ENCODE measurements around the gene UBE2L5. TPM values are rescaled to one million over a fixed set of nuclear protein-coding genes. Genes with fewer than 3 reads are reported as not detected.
A peak's percentile ranks its signal among the peaks of the same experiment; 100 is the strongest.

Gene UBE2L5
- total and polyA plus RNA-seq, 2 donors (not counting 1 experiment from before 2014, with no cell fraction given) = 0.20 TPM; not detected in 1

DNA sequence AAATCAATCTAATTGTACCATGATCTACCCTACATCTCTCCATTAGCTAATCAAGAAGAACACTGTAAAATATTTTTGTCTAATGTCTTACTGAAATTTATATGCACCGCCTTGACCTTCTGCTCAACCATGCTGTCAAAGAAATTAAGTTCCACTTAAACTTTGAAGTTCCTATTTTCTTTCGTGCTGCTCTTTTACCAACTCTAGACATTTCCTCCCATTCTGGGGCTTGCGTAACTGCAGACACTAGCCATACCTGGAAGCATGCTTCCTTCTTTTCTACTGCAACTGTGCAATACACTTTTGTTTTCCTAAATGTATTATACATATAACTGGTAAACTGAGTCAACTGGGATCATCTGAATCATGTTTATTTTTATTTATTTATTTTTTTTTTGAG, 8.5 kb upstream of the UBE2L5 start:
- no peak overlapping the region for H3K4me3 ChIP-seq (replicated peaks in 1 of 4; ENCODE audit: control extremely low read depth in 1 of 4, insufficient read depth in 1 of 4, low read depth in 3 of 4, low read length in 4 of 4)
- no peak overlapping the region for H2AFZ ChIP-seq (ENCODE audit: low read length)
- H3K27me3 ChIP-seq (ENCODE audit: control insufficient read depth, insufficient read depth, low read length) = no peaks in the 10 kb centered on the region
- TF ChIP-seq EZH2 (IDR thresholded peaks at IDR 0.05; ENCODE audit: low read length, missing control alignments) = no peak
- TF ChIP-seq, protein P1, sequence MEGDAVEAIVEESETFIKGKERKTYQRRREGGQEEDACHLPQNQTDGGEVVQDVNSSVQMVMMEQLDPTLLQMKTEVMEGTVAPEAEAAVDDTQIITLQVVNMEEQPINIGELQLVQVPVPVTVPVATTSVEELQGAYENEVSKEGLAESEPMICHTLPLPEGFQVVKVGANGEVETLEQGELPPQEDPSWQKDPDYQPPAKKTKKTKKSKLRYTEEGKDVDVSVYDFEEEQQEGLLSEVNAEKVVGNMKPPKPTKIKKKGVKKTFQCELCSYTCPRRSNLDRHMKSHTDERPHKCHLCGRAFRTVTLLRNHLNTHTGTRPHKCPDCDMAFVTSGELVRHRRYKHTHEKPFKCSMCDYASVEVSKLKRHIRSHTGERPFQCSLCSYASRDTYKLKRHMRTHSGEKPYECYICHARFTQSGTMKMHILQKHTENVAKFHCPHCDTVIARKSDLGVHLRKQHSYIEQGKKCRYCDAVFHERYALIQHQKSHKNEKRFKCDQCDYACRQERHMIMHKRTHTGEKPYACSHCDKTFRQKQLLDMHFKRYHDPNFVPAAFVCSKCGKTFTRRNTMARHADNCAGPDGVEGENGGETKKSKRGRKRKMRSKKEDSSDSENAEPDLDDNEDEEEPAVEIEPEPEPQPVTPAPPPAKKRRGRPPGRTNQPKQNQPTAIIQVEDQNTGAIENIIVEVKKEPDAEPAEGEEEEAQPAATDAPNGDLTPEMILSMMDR (conservative IDR thresholded peaks at IDR 0.05 in 1 of 2, IDR thresholded peaks at IDR 0.05 in 1 of 2; ENCODE audit: low read depth in 1 of 2, low read length in 2 of 2) = no peak
- H4K20me1 ChIP-seq (ENCODE audit: control insufficient read depth, extremely low read depth, insufficient read depth, low read length) = no peaks in the 10 kb centered on the region
- H3K36me3 ChIP-seq (ENCODE audit: control insufficient read depth, insufficient read depth, low read length) = no peaks in the 10 kb centered on the region
- H3K27ac ChIP-seq (ENCODE audit: insufficient read depth, low read length) = no peak overlapping the region
- H3K4me2 ChIP-seq (ENCODE audit: extremely low read depth, insufficient read depth, low read length) = no peak overlapping the region
- H3K79me2 ChIP-seq (ENCODE audit: control insufficient read depth, insufficient read depth, low read length) = no peaks in the 10 kb centered on the region
- H3K9ac ChIP-seq (ENCODE audit: insufficient read depth, low read length) = no peak overlapping the region
- H3K4me1 ChIP-seq (ENCODE audit: control insufficient read depth, extremely low read depth, insufficient read depth, low read length) = no peaks in the 10 kb centered on the region
- no peak for DNase-seq (ENCODE audit: low read depth in 2 of 2)
- no peaks in the 10 kb centered on the region for H3K9me3 ChIP-seq (ENCODE audit: control insufficient read depth, insufficient read depth, low read depth, low read length)

- no peaks in the 10 kb centered on the region for H3K4me1 ChIP-seq (ENCODE audit: control insufficient read depth, extremely low read depth, insufficient read depth, low read length)
- H3K9me3 ChIP-seq (ENCODE audit: control insufficient read depth, insufficient read depth, low read depth, low read length) = no peaks in the 10 kb centered on the region
- H3K79me2 ChIP-seq (ENCODE audit: control insufficient read depth, insufficient read depth, low read length) = no peaks in the 10 kb centered on the region
- no peaks in the 10 kb centered on the region for H3K27me3 ChIP-seq (ENCODE audit: control insufficient read depth, insufficient read depth, low read length)
- H3K4me3 ChIP-seq (replicated peaks in 1 of 4; ENCODE audit: control extremely low read depth in 1 of 4, insufficient read depth in 1 of 4, low read depth in 3 of 4, low read length in 4 of 4) = no peak overlapping the region
- no peaks in the 10 kb centered on the region for H3K36me3 ChIP-seq (ENCODE audit: control insufficient read depth, insufficient read depth, low read length)
- DNase-seq (ENCODE audit: low read depth in 2 of 2) = peak in 1 of 2 donors; percentile 28
- no peak overlapping the region for H3K9ac ChIP-seq (ENCODE audit: insufficient read depth, low read length)
- TF ChIP-seq, protein P1 (conservative IDR thresholded peaks at IDR 0.05 in 1 of 2, IDR thresholded peaks at IDR 0.05 in 1 of 2; ENCODE audit: low read depth in 1 of 2, low read length in 2 of 2) = no peak
- TF ChIP-seq EZH2 (IDR thresholded peaks at IDR 0.05; ENCODE audit: low read length, missing control alignments) = no peak
- no peak overlapping the region for H3K27ac ChIP-seq (ENCODE audit: insufficient read depth, low read length)
- no peak overlapping the region for H3K4me2 ChIP-seq (ENCODE audit: extremely low read depth, insufficient read depth, low read length)
- no peak overlapping the region for H2AFZ ChIP-seq (ENCODE audit: low read length)
- no peaks in the 10 kb centered on the region for H4K20me1 ChIP-seq (ENCODE audit: control insufficient read depth, extremely low read depth, insufficient read depth, low read length)
Observed at GRCh38 chr13:30415430-30416030, 6.8 kb upstream of the UBE2L5 start.

DNA sequence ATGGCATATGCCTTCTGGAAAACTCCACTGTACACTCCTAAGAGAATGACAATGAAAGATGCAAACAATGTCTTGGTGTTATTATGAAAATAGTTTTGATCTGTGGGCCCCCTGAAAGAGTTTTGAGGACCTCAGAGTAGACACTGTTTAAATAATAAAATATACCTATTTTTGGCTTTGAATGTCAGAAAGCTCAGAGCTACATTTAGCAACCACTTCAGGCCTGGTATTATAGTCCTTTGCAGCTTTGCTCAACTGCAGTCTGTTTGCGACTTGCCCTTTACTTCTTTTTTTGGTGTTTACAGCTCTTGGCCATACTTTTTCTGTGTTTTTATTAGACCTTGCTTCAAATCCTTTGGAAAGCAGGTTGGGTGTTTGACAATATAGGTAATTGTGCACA, 5.8 kb upstream of the UBE2L5 start:
- H4K20me1 ChIP-seq (ENCODE audit: control insufficient read depth, extremely low read depth, insufficient read depth, low read length) = no peaks in the 10 kb centered on the region
- H3K9ac ChIP-seq (ENCODE audit: insufficient read depth, low read length) = no peak overlapping the region
- TF ChIP-seq, protein P1 (conservative IDR thresholded peaks at IDR 0.05 in 1 of 2, IDR thresholded peaks at IDR 0.05 in 1 of 2; ENCODE audit: low read depth in 1 of 2, low read length in 2 of 2) = no peak
- no peak for TF ChIP-seq EZH2 (IDR thresholded peaks at IDR 0.05; ENCODE audit: low read length, missing control alignments)
- H3K79me2 ChIP-seq (ENCODE audit: control insufficient read depth, insufficient read depth, low read length) = no peaks in the 10 kb centered on the region
- no peak overlapping the region for H2AFZ ChIP-seq (ENCODE audit: low read length)
- no peak overlapping the region for H3K27ac ChIP-seq (ENCODE audit: insufficient read depth, low read length)
- DNase-seq (ENCODE audit: low read depth in 2 of 2) = no peak
- H3K4me3 ChIP-seq (replicated peaks in 1 of 4; ENCODE audit: control extremely low read depth in 1 of 4, insufficient read depth in 1 of 4, low read depth in 3 of 4, low read length in 4 of 4) = no peak overlapping the region
- peaks cover 3% of the 10 kb centered on the region for H3K4me1 ChIP-seq (ENCODE audit: control insufficient read depth, extremely low read depth, insufficient read depth, low read length)
- H3K27me3 ChIP-seq (ENCODE audit: control insufficient read depth, insufficient read depth, low read length) = no peaks in the 10 kb centered on the region
- no peaks in the 10 kb centered on the region for H3K9me3 ChIP-seq (ENCODE audit: control insufficient read depth, insufficient read depth, low read depth, low read length)
- H3K4me2 ChIP-seq (ENCODE audit: extremely low read depth, insufficient read depth, low read length) = no peak overlapping the region
- no peaks in the 10 kb centered on the region for H3K36me3 ChIP-seq (ENCODE audit: control insufficient read depth, insufficient read depth, low read length)
